GM21360 (cell line): ENCODE results near the gene CFAP97.
"Not testable (repeated sequence)": the region's sequence is repeated elsewhere in the genome, so short reads cannot be mapped to it uniquely, and the experiment has no call there.

Experiments used
- ATAC-seq: cut with Tn5 transposase; IDR thresholded peaks from one replicate; pipeline ENCODE4 v1.9.1; 2021; ENCODE audit warnings: mild to moderate bottlenecking, moderate library complexity; ENCODE audit not compliant: unreplicated experiment

Gene CFAP97

DNA sequence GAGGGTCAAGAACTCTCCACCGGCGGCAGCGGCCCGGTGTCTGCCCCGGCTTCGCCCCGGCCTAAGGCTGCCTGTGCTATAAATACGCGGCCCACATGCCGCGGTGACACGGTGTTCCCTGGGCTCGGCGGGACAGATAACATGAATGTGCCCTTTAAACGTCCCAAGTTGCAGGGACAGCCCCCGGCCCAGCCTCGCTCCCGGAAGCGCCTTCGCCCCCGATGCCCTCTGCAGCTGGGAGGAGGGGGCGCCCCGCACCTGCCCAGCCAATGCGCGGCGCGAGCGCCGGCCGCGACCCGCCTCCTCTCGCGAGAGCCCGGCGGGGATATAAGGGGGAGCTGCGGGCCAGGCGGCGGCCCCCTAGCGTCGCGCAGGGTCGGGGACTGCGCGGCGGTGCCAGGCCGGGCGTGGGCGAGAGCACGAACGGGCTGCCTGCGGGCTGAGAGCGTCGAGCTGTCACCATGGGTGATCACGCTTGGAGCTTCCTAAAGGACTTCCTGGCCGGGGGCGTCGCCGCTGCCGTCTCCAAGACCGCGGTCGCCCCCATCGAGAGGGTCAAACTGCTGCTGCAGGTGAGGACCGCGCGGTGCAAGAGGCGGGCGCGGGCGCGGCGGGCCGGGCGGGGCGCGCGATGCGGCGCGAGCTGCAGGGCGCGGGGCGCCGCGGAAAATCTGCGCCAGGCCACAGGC is 60.7 kb downstream of the CFAP97 start, which contains the start of gene SLC25A4:
SLC25A4 (plus strand) TSS at position 355 of the 689 bp plus-strand sequence; CDS start at position 462, 107 bp downstream.
- ATAC-seq: peak; percentile 98

- ATAC-seq: peak; percentile 23
Observed at GRCh38 chr4:185142564-185142911, 61.3 kb downstream of the CFAP97 start.

GRCh38 chr4:185141777-185142176 is 62.0 kb downstream of the CFAP97 start:
- no peak for ATAC-seq

DNA sequence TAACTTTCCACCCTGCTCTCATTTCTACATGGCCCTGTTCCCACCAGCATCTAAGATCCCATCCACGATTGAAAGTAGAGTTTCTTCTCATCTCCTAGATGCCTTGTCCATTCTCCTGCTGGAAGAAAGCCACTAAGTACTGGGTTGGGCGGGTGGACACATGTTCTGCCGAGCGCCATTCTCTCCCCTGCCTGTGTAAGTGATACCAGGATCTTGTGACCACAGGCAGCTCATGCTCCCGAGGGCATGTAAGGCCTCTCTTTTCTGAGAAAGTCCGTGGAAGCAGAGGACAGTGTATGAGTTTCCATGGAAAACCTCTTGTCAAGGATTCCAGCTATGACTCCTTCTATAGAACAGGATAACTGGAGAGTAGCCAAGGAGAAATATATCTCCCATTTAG is 64.1 kb downstream of the CFAP97 start:
- ATAC-seq: no peak

DNA sequence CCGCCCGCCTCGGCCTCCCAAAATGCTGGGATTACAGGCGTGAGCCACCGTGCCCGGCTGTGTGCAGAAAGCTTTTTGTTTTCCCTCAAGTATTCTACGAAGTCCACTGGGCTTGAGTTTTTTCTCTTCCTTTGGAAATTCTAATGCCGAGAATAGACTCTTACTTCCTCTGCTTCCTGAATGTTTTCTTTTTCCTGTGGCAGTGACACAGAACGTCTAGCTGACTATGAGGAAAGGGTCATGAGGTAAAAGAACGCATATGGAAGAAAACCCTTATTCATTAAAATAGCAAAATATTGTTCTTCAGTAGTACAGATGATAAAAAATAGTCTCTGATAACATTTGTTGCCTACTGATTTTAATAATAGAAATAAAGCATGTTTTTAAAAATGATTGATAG is 65.6 kb downstream of the CFAP97 start:
- ATAC-seq: no peak

GRCh38 chr4:185137233-185137925 is 66.4 kb downstream of the CFAP97 start:
- no peak for ATAC-seq

DNA sequence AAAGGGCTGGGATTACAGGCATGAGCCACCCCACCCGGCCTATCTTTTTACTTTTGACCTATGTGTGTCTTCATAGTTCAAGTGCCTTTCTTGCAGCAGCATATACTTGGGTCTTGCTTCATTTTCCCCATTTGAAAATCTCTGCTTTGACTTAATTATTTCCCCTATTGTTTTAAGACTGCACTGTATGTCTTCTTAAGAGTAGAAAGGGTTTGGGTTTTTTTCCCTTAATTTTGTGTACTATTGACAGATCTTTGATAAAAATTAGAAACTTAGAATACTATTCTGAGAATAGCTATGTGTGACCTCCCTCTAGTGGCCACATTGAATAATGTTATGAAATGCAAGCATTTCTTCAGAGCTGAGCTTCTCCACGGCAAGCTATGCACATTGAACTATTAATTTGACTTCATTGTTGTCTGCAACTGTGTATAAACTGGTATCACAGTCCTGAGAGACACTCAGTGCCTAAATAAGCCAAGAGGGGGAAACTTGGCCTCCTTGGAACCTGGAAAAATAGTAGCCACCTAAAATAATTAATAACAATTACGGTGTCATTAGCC is 69.4 kb downstream of the CFAP97 start:
- peak; percentile 52 for ATAC-seq

GRCh38 chr4:185128272-185129119 is 75.3 kb downstream of the CFAP97 start:
- ATAC-seq: peak; percentile 46

DNA sequence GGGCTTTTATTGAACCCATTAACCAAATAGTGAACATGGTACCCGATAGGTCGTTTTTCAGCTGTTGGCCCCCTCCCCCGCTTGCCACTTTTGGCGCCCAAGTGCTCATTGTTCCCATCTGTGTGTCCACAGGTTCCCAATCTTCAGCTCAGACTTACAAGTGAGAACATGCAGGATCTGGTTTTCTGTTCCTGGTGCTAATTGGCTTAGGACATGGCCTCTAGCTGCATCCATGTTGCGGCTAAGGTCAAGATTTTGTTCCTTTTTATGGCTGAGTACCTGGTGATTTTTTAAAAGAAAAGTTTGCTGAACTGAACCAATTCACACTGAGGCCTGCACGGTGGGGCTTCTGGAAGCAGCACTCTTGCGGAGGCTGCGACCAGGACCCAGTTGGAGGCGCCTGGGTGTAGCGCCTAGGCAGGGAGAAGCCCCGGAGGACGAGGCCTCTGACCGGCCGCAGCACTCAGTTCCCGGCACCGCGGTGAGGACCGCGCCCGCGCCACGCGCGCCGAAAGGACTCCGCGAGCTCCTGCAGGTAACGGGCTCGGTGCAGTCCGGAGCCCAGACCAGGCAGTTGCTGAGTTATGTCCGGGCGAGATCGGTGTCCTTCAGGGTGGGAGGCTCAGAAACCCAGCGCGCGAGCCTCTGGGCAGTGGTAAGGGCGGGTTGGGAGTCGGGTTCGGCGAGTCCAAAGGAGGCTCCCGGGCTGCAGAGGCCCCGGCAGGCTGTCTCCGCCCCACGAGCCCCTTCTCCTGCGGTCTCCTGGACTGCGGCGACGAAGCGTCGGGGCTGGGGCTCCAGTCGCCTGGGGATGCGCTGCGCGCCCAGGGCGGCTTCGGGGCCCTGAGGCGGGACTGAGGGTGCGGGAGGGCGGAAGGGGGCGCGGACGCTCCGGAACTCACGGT is 76.5 kb downstream of the CFAP97 start:
- ATAC-seq: no peak

DNA sequence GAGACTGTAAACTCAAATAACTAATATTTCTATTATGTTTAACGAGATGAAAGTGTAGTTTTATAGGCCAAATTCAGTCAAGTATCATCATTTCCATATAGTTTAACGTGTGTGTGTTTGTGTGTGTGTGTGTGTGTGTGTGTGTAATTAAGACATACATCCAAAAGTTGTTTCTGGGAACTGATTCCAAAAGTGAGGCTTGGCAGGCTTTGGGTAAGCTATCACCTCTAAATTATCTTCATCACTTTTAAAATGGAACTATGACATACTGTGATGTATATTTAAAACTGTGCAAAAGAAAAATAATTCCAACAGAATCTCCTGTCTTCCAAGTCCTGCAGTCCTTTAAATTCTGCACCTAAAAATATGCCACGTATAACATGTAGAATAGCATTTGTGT is 79.8 kb downstream of the CFAP97 start:
- ATAC-seq: no peak

GRCh38 chr4:185122681-185123345 is 81.0 kb downstream of the CFAP97 start:
- ATAC-seq: no peak

DNA sequence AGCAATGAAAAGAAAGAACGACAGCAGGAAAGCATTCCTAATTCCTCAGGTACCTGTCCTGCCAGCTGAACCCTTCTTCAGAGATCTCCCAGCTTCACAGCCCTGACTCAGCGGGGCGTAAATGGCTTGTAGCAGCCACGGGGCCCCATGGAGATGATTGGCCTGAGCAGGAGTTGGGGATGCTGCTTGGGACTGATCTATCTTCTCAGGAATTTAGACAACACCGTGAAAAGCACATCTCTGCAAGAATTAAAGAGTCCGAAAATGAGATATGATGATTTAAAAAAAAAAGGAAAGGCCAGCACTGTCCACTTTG is 83.2 kb downstream of the CFAP97 start:
- no peak for ATAC-seq

GRCh38 chr4:185119927-185120630 is 83.7 kb downstream of the CFAP97 start:
- no peak for ATAC-seq

DNA sequence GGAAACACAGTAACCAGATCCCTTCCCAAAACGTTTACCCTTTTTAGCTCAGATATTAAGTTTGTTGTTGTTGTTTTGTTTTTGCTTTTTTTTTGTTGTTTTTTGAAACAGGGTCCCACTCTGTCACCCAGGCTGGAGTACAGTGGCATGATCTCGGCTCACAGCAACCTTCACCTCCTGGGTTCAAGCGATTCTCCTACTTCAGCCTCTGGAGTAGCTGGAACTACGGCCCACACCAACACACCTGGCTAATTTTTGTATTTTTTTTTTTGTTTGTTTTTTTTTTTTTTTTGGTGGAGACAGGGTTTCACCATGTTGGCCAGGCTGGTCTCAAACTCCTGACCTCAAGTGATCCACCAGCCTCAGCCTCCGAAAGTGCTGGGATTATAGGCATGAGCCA is 84.3 kb downstream of the CFAP97 start:
- not testable (repeated sequence) for ATAC-seq

GRCh38 chr4:185118876-185119275 is 84.9 kb downstream of the CFAP97 start:
- no peak for ATAC-seq

DNA sequence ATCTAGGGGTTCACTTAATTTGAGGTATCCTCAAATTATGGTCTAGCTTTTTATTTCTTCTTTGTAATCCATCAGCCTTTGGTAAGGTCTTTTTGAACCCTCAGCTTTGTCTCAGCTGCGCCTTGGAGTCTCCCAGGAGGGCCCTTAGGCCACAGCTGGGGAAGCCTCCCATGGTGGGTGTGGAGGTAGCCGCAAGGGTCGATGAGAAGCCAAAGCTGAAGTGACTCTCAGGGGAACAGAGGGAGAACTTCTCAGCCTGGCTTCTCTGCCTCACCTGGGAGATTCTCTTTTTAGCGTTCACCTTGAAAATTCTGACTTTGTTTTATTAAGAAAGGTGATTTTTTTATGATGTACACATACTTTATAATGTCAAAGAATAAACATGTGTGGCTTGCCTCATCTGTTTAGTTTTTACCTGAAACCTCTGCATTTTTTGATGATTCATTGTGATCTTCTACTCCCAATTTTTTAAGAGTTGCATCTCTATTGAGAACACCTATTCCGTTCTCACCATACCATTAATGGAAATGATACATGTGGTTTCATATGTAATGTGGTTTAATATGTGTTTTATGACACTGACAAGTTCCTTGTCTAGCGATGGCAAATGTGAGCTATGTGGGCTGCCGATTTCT is 86.4 kb downstream of the CFAP97 start:
- ATAC-seq: no peak

GRCh38 chr4:185115827-185116232 is 88.0 kb downstream of the CFAP97 start:
- ATAC-seq: no peak

GRCh38 chr4:185113340-185113739 is 90.5 kb downstream of the CFAP97 start:
- ATAC-seq: no peak

- ATAC-seq: no peak
Observed at GRCh38 chr4:185112104-185112503, 91.7 kb downstream of the CFAP97 start.
